CD4-positive, alpha-beta memory T cell (primary cell): ENCODE data around the gene SLC25A53. TPM values are rescaled to one million over a fixed set of nuclear protein-coding genes. Genes with fewer than 3 reads are reported as not detected.
"Not testable (repeated sequence)": the region's sequence is repeated elsewhere in the genome, so short reads cannot be mapped to it uniquely, and the experiment has no call there.

Experiments used
- CTCF ChIA-PET: fragments of 350-600 bp; sonication (Branson Sonifier 250); formaldehyde crosslinking; loops from one replicate; lab custom pipeline; 2021; ENCODE audit warnings: inconsistent platforms; ENCODE audit not compliant: partially characterized antibody; lab: Charles Lee
- POLR2A ChIA-PET: fragments of 350-600 bp; sonication (Branson Sonifier 250); formaldehyde crosslinking; loops from one replicate; lab custom pipeline; 2021; ENCODE audit not compliant: partially characterized antibody; lab: Charles Lee
- DNase-seq, 5 donors: peaks; one replicate each; pipeline versions ENCODE4 v3.0.0 to v3.0.0-alpha.2; 2020 to 2022; ENCODE audit warnings: mixed read lengths in 1 of 5
- H3K27ac ChIP-seq: one replicate; pipeline ENCODE4 v1.7.0; 2013; ENCODE audit warnings: low read depth, low read length
- H3K27me3 ChIP-seq: 2 replicates; pipeline ENCODE4 v1.7.0; 2013; ENCODE audit warnings: mild to moderate bottlenecking, low read length, moderate library complexity; ENCODE audit not compliant: insufficient read depth
- H3K36me3 ChIP-seq: 2 replicates; pipeline ENCODE4 v1.7.0; 2013; ENCODE audit warnings: mild to moderate bottlenecking, low read length, moderate library complexity; ENCODE audit not compliant: insufficient read depth
- H3K4me1 ChIP-seq: 2 replicates; pipeline ENCODE4 v1.7.0; 2013; ENCODE audit warnings: mild to moderate bottlenecking, low read length, moderate library complexity; ENCODE audit not compliant: insufficient read depth
- H3K4me3 ChIP-seq, 2 donors: one replicate each; pipeline ENCODE4 v1.7.0; 2013; ENCODE audit warnings: low read length in 2 of 2, mild to moderate bottlenecking in 1 of 2
- H3K9me3 ChIP-seq, 2 donors: one replicate each; pipeline ENCODE4 v1.7.0; 2013; ENCODE audit warnings: low read length in 2 of 2, control low read depth in 1 of 2; ENCODE audit not compliant: control insufficient read depth in 1 of 2
- H3K27ac Mint-ChIP-seq, 7 donors: one replicate each; pipeline ENCODE4 v1.8.0; 2020 to 2021; ENCODE audit warnings: mixed read lengths in 7 of 7, mild to moderate bottlenecking in 6 of 7, inconsistent platforms in 3 of 7, moderate library complexity in 3 of 7
- H3K27me3 Mint-ChIP-seq, 2 donors: one replicate each; pipeline ENCODE4 v1.8.0; 2020 to 2021; ENCODE audit warnings: mixed read lengths in 2 of 2
- H3K36me3 Mint-ChIP-seq, 2 donors: one replicate each; pipeline ENCODE4 v1.8.0; 2020 to 2021; ENCODE audit warnings: mixed read lengths in 2 of 2, inconsistent platforms in 1 of 2, mild to moderate bottlenecking in 1 of 2
- H3K4me1 Mint-ChIP-seq, 4 donors: one replicate each; pipeline ENCODE4 v1.8.0; 2020 to 2021; ENCODE audit warnings: mixed read lengths in 4 of 4, mild to moderate bottlenecking in 1 of 4
- H3K4me3 Mint-ChIP-seq, 8 donors: one replicate each; pipeline ENCODE4 v1.8.0; 2020 to 2021; ENCODE audit warnings: mixed read lengths in 8 of 8, mild to moderate bottlenecking in 7 of 8, moderate library complexity in 6 of 8, inconsistent platforms in 3 of 8
- H3K9me3 Mint-ChIP-seq, 8 donors: one replicate each; pipeline ENCODE4 v1.8.0; 2020 to 2021; ENCODE audit warnings: mixed read lengths in 8 of 8, mild to moderate bottlenecking in 5 of 8, inconsistent platforms in 3 of 8, moderate library complexity in 1 of 8
- intact Hi-C: fragments of 100-400 bp; cut with micrococcal nuclease; formaldehyde crosslinking; loops from one replicate; pipeline ENCODE4 v1.15.1; 2023
- polyA plus RNA-seq, 2 donors: library from polyadenylated mRNA; unstranded; fragments of 300-500 nt; fragmentation: Illumina TruSeq; gene quantifications; one replicate each; pipeline ENCODE4 v1.2.3, GENCODE V29; 2021
- total RNA-seq, 2 experiments: library from RNA; stranded (reverse); gene quantifications; one replicate each; pipeline ENCODE4 v1.2.3, GENCODE V29; 2021

Gene SLC25A53
- total and polyA plus RNA-seq, 4 experiments from 2014 or later: 7.1 to 21.0 (median 15.3) TPM

- H3K36me3 ChIP-seq, CTCF ChIA-PET, H3K27me3 Mint-ChIP-seq, DNase-seq, H3K4me3 ChIP-seq, intact Hi-C loops, H3K27me3 ChIP-seq, H3K4me3 Mint-ChIP-seq, POLR2A ChIA-PET, H3K9me3 ChIP-seq, H3K27ac Mint-ChIP-seq, H3K27ac ChIP-seq, H3K4me1 ChIP-seq, H3K9me3 Mint-ChIP-seq, H3K4me1 Mint-ChIP-seq, H3K36me3 Mint-ChIP-seq: not testable (repeated sequence)
Measured at GRCh38 chrX:104077854-104078253, 79.0 kb downstream of the SLC25A53 start.

- H3K27me3 ChIP-seq, H3K36me3 Mint-ChIP-seq, H3K27ac Mint-ChIP-seq, H3K9me3 ChIP-seq, H3K4me1 ChIP-seq, DNase-seq, H3K4me1 Mint-ChIP-seq, POLR2A ChIA-PET, H3K9me3 Mint-ChIP-seq, CTCF ChIA-PET, H3K27ac ChIP-seq, intact Hi-C loops, H3K27me3 Mint-ChIP-seq, H3K4me3 ChIP-seq, H3K4me3 Mint-ChIP-seq, H3K36me3 ChIP-seq: not testable (repeated sequence)
Measured at GRCh38 chrX:104075778-104076445, 80.9 kb downstream of the SLC25A53 start, which contains the start of gene TMSB15C. Gene TMSB15C (minus strand): TSS chrX:104076236.

- H3K4me3 Mint-ChIP-seq, POLR2A ChIA-PET, H3K27ac ChIP-seq, intact Hi-C loops, H3K4me1 ChIP-seq, H3K4me3 ChIP-seq, H3K27ac Mint-ChIP-seq, H3K9me3 Mint-ChIP-seq, H3K27me3 ChIP-seq, CTCF ChIA-PET, H3K36me3 ChIP-seq, H3K9me3 ChIP-seq, H3K27me3 Mint-ChIP-seq, H3K36me3 Mint-ChIP-seq, H3K4me1 Mint-ChIP-seq, DNase-seq: not testable (repeated sequence)
Measured at GRCh38 chrX:104062636-104063035, 94.2 kb downstream of the SLC25A53 start.

- H3K9me3 ChIP-seq, H3K27ac ChIP-seq, H3K4me3 Mint-ChIP-seq, POLR2A ChIA-PET, H3K4me1 ChIP-seq, H3K9me3 Mint-ChIP-seq, CTCF ChIA-PET, H3K36me3 ChIP-seq, H3K27ac Mint-ChIP-seq, H3K36me3 Mint-ChIP-seq, H3K4me3 ChIP-seq, H3K27me3 ChIP-seq, DNase-seq, H3K4me1 Mint-ChIP-seq, intact Hi-C loops, H3K27me3 Mint-ChIP-seq: not testable (repeated sequence)
Measured at GRCh38 chrX:104054956-104055355, 101.9 kb downstream of the SLC25A53 start.

Other genes with a start within 250 kb of the SLC25A53 start
- 1 to 10 TPM; 6.1 to 6.5 TPM for gene TMSB15B, start 194.4 kb downstream of the SLC25A53 start, total RNA-seq
- 1 to 10 TPM; 4.5 to 6.4 TPM for gene TMSB15B, start 194.4 kb downstream of the SLC25A53 start, polyA plus RNA-seq
- gene H2BW1, start 143.3 kb downstream of the SLC25A53 start, total RNA-seq: not detected
- gene H2BW1, start 143.3 kb downstream of the SLC25A53 start, polyA plus RNA-seq: not detected
- not detected for gene H2BW2, start 117.1 kb downstream of the SLC25A53 start, total RNA-seq
- gene H2BW2, start 117.1 kb downstream of the SLC25A53 start, polyA plus RNA-seq: not detected
- gene TMSB15C, start 80.8 kb downstream of the SLC25A53 start, total RNA-seq: 1 to 10 TPM; 2.8 to 3.6 TPM
- gene TMSB15C, start 80.8 kb downstream of the SLC25A53 start, polyA plus RNA-seq: under 1 TPM; 0.41 to 0.48 TPM
- 1 to 10 TPM; 9.2 to 9.5 TPM for gene ZCCHC18, start 44.5 kb downstream of the SLC25A53 start, total RNA-seq
- 1 to 10 TPM; 1.3 to 2.0 TPM for gene ZCCHC18, start 44.5 kb downstream of the SLC25A53 start, polyA plus RNA-seq
- 10 to 100 TPM; 19.6 to 19.9 TPM for gene FAM199X, start 9.4 kb upstream of the SLC25A53 start, total RNA-seq
- 10 to 100 TPM in 1 of 2 donors, 1 to 10 TPM in 1; 7.1 to 10.2 TPM for gene FAM199X, start 9.4 kb upstream of the SLC25A53 start, polyA plus RNA-seq
- not detected for gene ESX1, start 97.9 kb upstream of the SLC25A53 start, total RNA-seq
- gene ESX1, start 97.9 kb upstream of the SLC25A53 start, polyA plus RNA-seq: not detected